Measurements from ENCODE around the gene SMAD7.
A peak's percentile ranks its signal among the peaks of the same experiment; 100 is the strongest.
"Not testable (repeated sequence)": the region's sequence is repeated elsewhere in the genome, so short reads cannot be mapped to it uniquely, and the experiment has no call there.

Gene SMAD7

GRCh38 chr18:48875314-48875941 is 75.3 kb downstream of the SMAD7 start:
- no peak for DNase-seq

- DNase-seq, result peak; percentile 42
Measured at GRCh38 chr18:48874701-48875162, 76.0 kb downstream of the SMAD7 start.

- peak; percentile 41 for DNase-seq
Measured at GRCh38 chr18:48874233-48874632, 76.5 kb downstream of the SMAD7 start.

GRCh38 chr18:48872234-48873145 is 78.3 kb downstream of the SMAD7 start:
- no peak for DNase-seq

GRCh38 chr18:48871391-48872166 is 79.2 kb downstream of the SMAD7 start:
- no peak for DNase-seq

- not testable (repeated sequence) for DNase-seq
Measured at GRCh38 chr18:48870926-48871325, 79.8 kb downstream of the SMAD7 start.
